GM19043 (cell line): ENCODE data around the gene SLC6A13.
"Not testable (repeated sequence)": the region's sequence is repeated elsewhere in the genome, so short reads cannot be mapped to it uniquely, and the experiment has no call there.

Source experiments
- ATAC-seq: cut with Tn5 transposase; IDR thresholded peaks from one replicate; pipeline ENCODE4 v1.9.1; 2021; ENCODE audit warnings: low read depth; ENCODE audit not compliant: unreplicated experiment

The SLC6A13 gene

DNA sequence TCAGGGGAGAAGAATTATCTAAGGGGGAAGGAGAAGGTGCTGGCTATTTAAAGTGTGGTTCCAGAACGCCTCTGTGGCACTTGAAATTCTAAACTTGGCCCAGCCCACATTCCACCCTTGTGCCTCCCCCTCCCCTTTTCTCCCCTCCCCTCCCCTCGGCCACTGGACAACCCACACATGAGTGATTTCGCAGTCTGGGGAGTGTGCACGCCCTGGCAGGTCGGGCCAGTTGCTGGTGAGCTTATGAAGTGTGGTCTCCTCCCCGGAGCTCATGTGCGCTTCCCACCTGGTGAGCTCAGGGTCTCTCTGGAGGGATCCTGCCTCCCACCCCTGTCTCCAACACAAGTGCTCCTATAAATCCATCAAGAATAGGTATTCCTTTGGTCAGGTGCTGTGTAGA lies at the start of gene SLC6A13:
Gene SLC6A13, minus strand, starts transcription at position 20 of the 400 bp plus-strand sequence. CDS start 2,784 bp downstream, outside the sequence.
- ATAC-seq: no peak

- no peak for ATAC-seq
Observed at GRCh38 chr12:308511-308910, 45.9 kb upstream of the SLC6A13 start.

GRCh38 chr12:307406-307805 lies 44.8 kb upstream of the SLC6A13 start:
- ATAC-seq: no peak

GRCh38 chr12:304805-305204 lies 42.2 kb upstream of the SLC6A13 start:
- no peak for ATAC-seq

- not testable (repeated sequence) for ATAC-seq
Observed at GRCh38 chr12:302766-303165, 40.1 kb upstream of the SLC6A13 start.

GRCh38 chr12:300166-300565 lies 37.5 kb upstream of the SLC6A13 start:
- ATAC-seq: not testable (repeated sequence)

DNA sequence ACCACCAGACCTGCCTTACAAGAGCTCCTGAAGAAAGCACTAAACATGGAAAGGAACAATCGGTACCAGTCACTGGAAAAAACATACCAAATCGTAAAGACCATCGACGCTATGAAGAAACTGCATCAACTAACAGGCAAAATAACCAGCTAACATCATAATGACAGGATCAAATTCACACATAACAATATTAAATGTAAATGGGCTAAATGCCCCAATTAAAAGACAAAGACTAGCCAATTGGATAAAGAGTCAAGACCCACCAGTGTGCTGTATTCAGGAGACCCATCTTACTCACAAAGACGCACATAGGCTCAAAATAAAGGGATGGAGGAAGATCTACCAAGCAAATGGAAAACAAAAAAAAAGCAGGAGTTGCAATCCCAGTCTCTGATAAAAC lies 36.9 kb upstream of the SLC6A13 start:
- not testable (repeated sequence) for ATAC-seq

DNA sequence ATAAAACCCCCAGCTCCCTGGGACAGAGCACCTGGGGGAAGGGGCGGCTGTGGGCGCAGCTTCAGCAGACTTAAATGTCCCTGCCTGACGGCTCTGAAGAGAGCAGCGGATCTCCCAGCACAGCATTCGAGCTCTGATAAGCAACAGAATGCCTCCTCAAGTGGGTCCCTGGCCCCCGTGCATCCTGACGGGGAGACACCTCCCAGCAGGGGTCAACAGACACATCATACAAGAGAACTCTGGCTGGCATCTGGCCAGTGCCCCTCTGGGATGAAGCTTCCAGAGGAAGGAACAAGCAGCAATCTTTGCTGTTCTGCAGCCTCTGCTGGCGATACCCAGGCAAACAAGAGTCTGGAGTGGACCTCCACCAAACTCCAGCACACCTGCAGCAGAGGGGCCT lies 35.4 kb upstream of the SLC6A13 start:
- not testable (repeated sequence) for ATAC-seq

- no peak for ATAC-seq
Observed at GRCh38 chr12:295132-295531, 32.5 kb upstream of the SLC6A13 start.

- no peak for ATAC-seq
Observed at GRCh38 chr12:293199-293598, 30.6 kb upstream of the SLC6A13 start.

- ATAC-seq: no peak
Observed at GRCh38 chr12:292186-292585, 29.6 kb upstream of the SLC6A13 start.

GRCh38 chr12:291153-291723 lies 28.6 kb upstream of the SLC6A13 start:
- no peak for ATAC-seq

- ATAC-seq: no peak
Observed at GRCh38 chr12:288687-289086, 26.1 kb upstream of the SLC6A13 start.

DNA sequence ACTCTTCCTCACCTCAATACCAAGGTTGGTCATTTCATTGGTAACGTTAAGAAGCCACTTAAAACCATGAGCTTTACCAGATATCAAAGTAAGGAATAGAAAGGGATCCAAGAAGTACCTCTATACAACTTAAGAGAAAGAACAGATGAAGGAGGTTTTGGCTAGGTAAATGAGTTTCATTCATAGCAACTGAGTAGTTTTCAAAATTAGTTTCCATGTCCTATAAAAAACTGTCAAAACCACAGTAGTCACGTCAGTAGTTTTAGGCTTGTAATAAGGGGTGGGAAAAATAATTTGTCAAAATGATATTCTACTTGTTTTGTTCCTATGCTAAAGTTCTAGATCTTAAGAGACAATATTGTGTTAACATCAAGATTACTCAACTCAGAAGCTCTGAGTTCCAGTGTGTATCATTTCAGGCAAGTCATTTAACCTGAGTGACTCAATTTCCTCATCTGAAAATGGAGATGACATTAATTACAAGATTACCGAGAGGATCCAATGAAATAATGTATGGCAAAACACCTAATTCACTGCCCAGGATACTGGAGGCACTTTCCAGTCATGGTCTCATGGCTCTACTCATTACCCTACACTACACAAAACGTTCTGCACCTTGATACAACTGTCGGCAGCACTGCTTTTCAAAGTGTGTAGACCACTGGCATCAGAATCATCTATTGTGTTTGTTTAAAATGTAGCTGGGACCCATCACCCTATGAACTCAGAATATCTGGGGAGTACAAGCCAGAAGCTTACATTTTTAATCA lies 24.1 kb upstream of the SLC6A13 start:
- no peak for ATAC-seq

- ATAC-seq: no peak
Observed at GRCh38 chr12:278046-278445, 15.4 kb upstream of the SLC6A13 start.

- no peak for ATAC-seq
Observed at GRCh38 chr12:275812-276211, 13.2 kb upstream of the SLC6A13 start.

- ATAC-seq: no peak
Observed at GRCh38 chr12:273382-273781, 10.7 kb upstream of the SLC6A13 start.

- no peak for ATAC-seq
Observed at GRCh38 chr12:272942-273341, 10.3 kb upstream of the SLC6A13 start.

GRCh38 chr12:271161-271560 lies 8.5 kb upstream of the SLC6A13 start:
- no peak for ATAC-seq

GRCh38 chr12:269191-269590 lies 6.6 kb upstream of the SLC6A13 start:
- no peak for ATAC-seq

DNA sequence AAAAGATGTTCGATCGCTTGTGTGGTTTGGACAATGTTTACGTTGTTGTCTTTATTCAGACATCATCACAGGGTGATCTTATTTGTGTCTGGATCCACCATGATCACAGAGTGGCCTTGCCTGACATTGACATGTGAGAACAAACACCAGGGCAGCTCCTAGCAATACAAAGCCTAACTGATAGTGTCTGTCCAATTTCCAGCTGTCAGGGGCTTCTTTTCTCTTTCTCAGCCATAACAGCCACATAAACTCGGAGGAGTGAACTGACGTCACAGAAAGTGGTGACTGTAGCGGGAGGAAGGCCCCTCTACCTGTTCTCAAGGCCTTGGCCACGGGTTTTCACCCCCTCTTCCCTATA lies 5.8 kb upstream of the SLC6A13 start:
- ATAC-seq: no peak
